ENCODE measurements around the gene RBM33.
A peak's percentile ranks its signal among the peaks of the same experiment; 100 is the strongest.

RBM33 gene

DNA sequence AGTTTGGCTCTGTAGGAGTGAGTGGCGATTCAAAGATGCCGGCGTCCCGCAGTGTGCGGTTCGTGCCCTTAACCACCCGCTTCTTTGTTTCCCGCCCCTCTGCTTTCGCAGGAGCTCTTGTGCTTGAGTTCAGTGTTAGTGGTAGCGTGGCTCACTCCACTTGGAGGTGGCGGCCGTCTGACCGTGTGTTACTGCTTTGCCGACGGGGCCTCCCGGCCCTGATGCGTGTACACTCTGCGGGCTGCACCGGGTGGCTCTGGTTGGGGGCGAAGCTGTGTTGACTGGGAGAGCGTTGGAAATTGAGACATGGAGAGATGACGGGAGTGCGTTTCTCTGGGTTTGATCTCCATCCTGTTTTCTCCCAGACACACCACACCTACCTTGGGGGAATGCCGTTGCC, 136.4 kb downstream of the RBM33 start:
- no peak overlapping the region for H3K4me2 ChIP-seq (ENCODE audit: insufficient read depth, low read length, poor library complexity, severe bottlenecking)
- no CpG with 5 or more reads among the region's 24 CpGs for WGBS, 2 donors (ENCODE audit: extremely low coverage in 2 of 2, insufficient read length in 2 of 2, insufficient replicate concordance in 1 of 2)
- no peak overlapping the region for H3K9ac ChIP-seq (ENCODE audit: low read depth, low read length, poor library complexity)
- H2AFZ ChIP-seq (ENCODE audit: low read length) = no peak overlapping the region
- H3K4ac ChIP-seq (ENCODE audit: low read length) = no peak overlapping the region
- H4K91ac ChIP-seq (ENCODE audit: low read depth, low read length, poor library complexity) = no peak overlapping the region
- H3K9me3 ChIP-seq (replicated peaks in 1 of 2; ENCODE audit: control insufficient read depth in 2 of 2, insufficient read depth in 1 of 2, low read depth in 1 of 2, low read length in 2 of 2) = peaks cover 0 to 4% of the 10 kb centered on the region in 2 donors
- H3K14ac ChIP-seq (ENCODE audit: low read length) = no peak overlapping the region
- H3K23ac ChIP-seq (ENCODE audit: low read depth, low read length, poor library complexity) = peak overlapping the region; percentile 8
- no peak overlapping the region for H2BK15ac ChIP-seq (ENCODE audit: low read length)
- peak overlapping the region in 1 of 2 donors; percentile 12 for H3K4me3 ChIP-seq (ENCODE audit: low read length in 2 of 2)
- no peak overlapping the region for H4K8ac ChIP-seq (ENCODE audit: low read depth, low read length)
- no peak overlapping the region for H2BK5ac ChIP-seq (ENCODE audit: low read length)
- no peak overlapping the region for H2AK5ac ChIP-seq (ENCODE audit: low read depth, low read length)
- no peaks in the 10 kb centered on the region for H3K79me1 ChIP-seq (ENCODE audit: low read depth, low read length)
- DNase-seq (ENCODE audit: low spot score) = no peak
- H3K27me3 ChIP-seq (ENCODE audit: control insufficient read depth in 3 of 3, insufficient read depth in 3 of 3, low read depth in 1 of 3, low read length in 3 of 3) = no peaks in the 10 kb centered on the region
- no peak overlapping the region for H2BK12ac ChIP-seq (ENCODE audit: low read length)
- no peak overlapping the region for H3K18ac ChIP-seq (ENCODE audit: low read length)
- no peaks in the 10 kb centered on the region for H3K4me1 ChIP-seq (ENCODE audit: control insufficient read depth in 2 of 2, insufficient read depth in 1 of 2, low read depth in 1 of 2, low read length in 2 of 2)
- peaks cover 18 to 85% of the 10 kb centered on the region in 2 donors for H3K36me3 ChIP-seq (replicated peaks in 1 of 2; ENCODE audit: control insufficient read depth in 2 of 2, insufficient read depth in 2 of 2, low read length in 2 of 2)
- no peak overlapping the region for H3K27ac ChIP-seq (replicated peaks; ENCODE audit: low read length)
- H2BK120ac ChIP-seq (ENCODE audit: low read depth, low read length) = no peak overlapping the region

DNA sequence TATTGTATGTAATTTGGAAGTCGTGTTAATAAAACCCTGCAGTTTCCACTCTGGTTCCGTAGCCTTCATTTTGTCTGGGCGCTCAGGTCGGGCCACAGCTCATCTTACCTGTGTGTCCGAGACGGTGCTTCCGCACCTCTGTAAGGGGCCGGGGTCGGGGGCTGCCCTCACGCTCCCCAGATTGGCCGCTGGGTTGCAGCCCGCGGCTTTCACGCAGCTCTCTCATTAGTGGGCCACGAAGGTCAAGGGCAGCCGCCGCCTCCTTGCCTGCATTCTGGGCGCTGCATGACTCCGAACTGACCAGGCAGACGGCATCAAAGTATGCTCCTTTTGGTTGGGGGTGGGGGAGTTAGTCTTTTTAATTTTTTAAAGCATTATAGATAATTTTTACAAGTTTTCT, 137.0 kb downstream of the RBM33 start:
- Histone ChIP-seq H3K4me3 (ENCODE audit: low read length in 2 of 2) (no peak overlapping the region), H4K91ac (ENCODE audit: low read depth, low read length, poor library complexity) (no peak overlapping the region), H3K27me3 (ENCODE audit: control insufficient read depth in 3 of 3, insufficient read depth in 3 of 3, low read depth in 1 of 3, low read length in 3 of 3) (no peaks in the 10 kb centered on the region), H3K18ac (ENCODE audit: low read length) (no peak overlapping the region), H2BK12ac (ENCODE audit: low read length) (no peak overlapping the region), H3K27ac (replicated peaks; ENCODE audit: low read length) (no peak overlapping the region), H2AK5ac (ENCODE audit: low read depth, low read length) (no peak overlapping the region), H3K23ac (ENCODE audit: low read depth, low read length, poor library complexity) (no peak overlapping the region), H3K36me3 (replicated peaks in 1 of 2; ENCODE audit: control insufficient read depth in 2 of 2, insufficient read depth in 2 of 2, low read length in 2 of 2) (peaks cover 15 to 80% of the 10 kb centered on the region in 2 donors), H3K4ac (ENCODE audit: low read length) (no peak overlapping the region), H3K79me1 (ENCODE audit: low read depth, low read length) (no peaks in the 10 kb centered on the region), H2BK15ac (ENCODE audit: low read length) (no peak overlapping the region), H2BK120ac (ENCODE audit: low read depth, low read length) (no peak overlapping the region), H3K4me1 (ENCODE audit: control insufficient read depth in 2 of 2, insufficient read depth in 1 of 2, low read depth in 1 of 2, low read length in 2 of 2) (no peaks in the 10 kb centered on the region), H4K8ac (ENCODE audit: low read depth, low read length) (no peak overlapping the region), H3K9me3 (replicated peaks in 1 of 2; ENCODE audit: control insufficient read depth in 2 of 2, insufficient read depth in 1 of 2, low read depth in 1 of 2, low read length in 2 of 2) (peaks cover 0 to 4% of the 10 kb centered on the region in 2 donors), H3K9ac (ENCODE audit: low read depth, low read length, poor library complexity) (no peak overlapping the region), H2AFZ (ENCODE audit: low read length) (no peak overlapping the region), H3K14ac (ENCODE audit: low read length) (no peak overlapping the region), H2BK5ac (ENCODE audit: low read length) (no peak overlapping the region), H3K4me2 (ENCODE audit: insufficient read depth, low read length, poor library complexity, severe bottlenecking) (no peak overlapping the region)
- WGBS, 2 donors (ENCODE audit: extremely low coverage in 2 of 2, insufficient read length in 2 of 2, insufficient replicate concordance in 1 of 2) = no CpG with 5 or more reads among the region's 20 CpGs
- DNase-seq (ENCODE audit: low spot score) = no peak

DNA sequence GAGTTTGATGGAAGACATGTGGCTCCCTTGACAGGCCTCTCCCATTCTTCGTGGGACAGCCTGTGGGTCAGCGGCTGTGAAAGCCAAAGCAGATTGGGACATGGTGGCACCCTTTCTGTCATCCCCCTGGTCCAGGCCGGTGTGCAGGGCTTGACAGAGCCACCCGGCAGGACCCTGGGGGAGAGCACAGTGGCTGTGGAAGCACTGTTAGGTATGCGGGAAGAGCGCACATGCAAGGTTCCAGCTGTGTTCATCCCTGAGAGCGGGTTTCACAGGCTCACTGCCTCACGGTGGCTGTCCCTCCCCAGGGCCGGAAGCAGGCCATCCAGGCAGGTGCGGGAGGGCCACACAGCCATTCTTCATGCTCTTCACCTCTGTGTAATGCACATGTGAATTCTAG, 138.0 kb downstream of the RBM33 start:
- Histone ChIP-seq H2BK12ac (ENCODE audit: low read length) (no peak overlapping the region), H2AK5ac (ENCODE audit: low read depth, low read length) (no peak overlapping the region), H4K8ac (ENCODE audit: low read depth, low read length) (no peak overlapping the region), H3K9me3 (replicated peaks in 1 of 2; ENCODE audit: control insufficient read depth in 2 of 2, insufficient read depth in 1 of 2, low read depth in 1 of 2, low read length in 2 of 2) (peaks cover 0 to 3% of the 10 kb centered on the region in 2 donors), H3K36me3 (replicated peaks in 1 of 2; ENCODE audit: control insufficient read depth in 2 of 2, insufficient read depth in 2 of 2, low read length in 2 of 2) (peaks cover 7 to 70% of the 10 kb centered on the region in 2 donors), H3K23ac (ENCODE audit: low read depth, low read length, poor library complexity) (peak overlapping the region; percentile 80), H3K4ac (ENCODE audit: low read length) (no peak overlapping the region), H2AFZ (ENCODE audit: low read length) (no peak overlapping the region), H3K4me3 (ENCODE audit: low read length in 2 of 2) (no peak overlapping the region), H3K18ac (ENCODE audit: low read length) (no peak overlapping the region), H3K27me3 (ENCODE audit: control insufficient read depth in 3 of 3, insufficient read depth in 3 of 3, low read depth in 1 of 3, low read length in 3 of 3) (peaks cover 0 to 6% (median 0%) of the 10 kb centered on the region in 3 experiments), H3K79me1 (ENCODE audit: low read depth, low read length) (no peaks in the 10 kb centered on the region), H3K9ac (ENCODE audit: low read depth, low read length, poor library complexity) (no peak overlapping the region), H4K91ac (ENCODE audit: low read depth, low read length, poor library complexity) (no peak overlapping the region), H2BK120ac (ENCODE audit: low read depth, low read length) (no peak overlapping the region), H2BK15ac (ENCODE audit: low read length) (no peak overlapping the region), H3K27ac (replicated peaks; ENCODE audit: low read length) (no peak overlapping the region), H3K4me1 (ENCODE audit: control insufficient read depth in 2 of 2, insufficient read depth in 1 of 2, low read depth in 1 of 2, low read length in 2 of 2) (peaks cover 0 to 2% of the 10 kb centered on the region in 2 donors), H2BK5ac (ENCODE audit: low read length) (no peak overlapping the region), H3K4me2 (ENCODE audit: insufficient read depth, low read length, poor library complexity, severe bottlenecking) (no peak overlapping the region), H3K14ac (ENCODE audit: low read length) (no peak overlapping the region)
- DNase-seq (ENCODE audit: low spot score) = no peak
- no CpG with 5 or more reads among the region's 10 CpGs for WGBS, 2 donors (ENCODE audit: extremely low coverage in 2 of 2, insufficient read length in 2 of 2, insufficient replicate concordance in 1 of 2)

DNA sequence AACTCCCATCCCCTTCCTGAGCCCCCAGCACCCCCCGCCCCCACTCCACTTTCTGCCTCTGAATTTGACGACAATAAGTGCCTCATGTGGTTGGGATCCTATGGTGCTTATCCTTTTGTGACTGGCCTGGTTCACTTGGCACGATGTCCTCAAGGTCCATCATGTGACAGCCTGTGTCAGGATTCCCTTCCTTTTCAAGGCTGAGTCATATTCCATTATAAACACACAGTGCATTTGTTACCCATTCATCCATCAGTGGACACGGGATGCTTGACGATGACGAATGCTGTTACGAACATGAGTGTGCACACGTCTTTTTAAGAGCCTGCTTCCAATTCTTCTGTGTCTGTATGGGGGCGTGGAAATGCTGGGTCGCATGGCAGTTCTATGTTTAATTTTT, 141.1 kb downstream of the RBM33 start:
- no peak overlapping the region for H3K9ac ChIP-seq (ENCODE audit: low read depth, low read length, poor library complexity)
- H3K27me3 ChIP-seq (ENCODE audit: control insufficient read depth in 3 of 3, insufficient read depth in 3 of 3, low read depth in 1 of 3, low read length in 3 of 3) = peaks cover 0 to 6% (median 0%) of the 10 kb centered on the region in 3 experiments
- H3K79me1 ChIP-seq (ENCODE audit: low read depth, low read length) = no peaks in the 10 kb centered on the region
- H2BK120ac ChIP-seq (ENCODE audit: low read depth, low read length) = no peak overlapping the region
- H3K4me2 ChIP-seq (ENCODE audit: insufficient read depth, low read length, poor library complexity, severe bottlenecking) = no peak overlapping the region
- H2BK15ac ChIP-seq (ENCODE audit: low read length) = no peak overlapping the region
- WGBS, 2 donors (ENCODE audit: extremely low coverage in 2 of 2, insufficient read length in 2 of 2, insufficient replicate concordance in 1 of 2) = no CpG with 5 or more reads among the region's 10 CpGs
- peaks cover 0 to 3% of the 10 kb centered on the region in 2 donors for H3K9me3 ChIP-seq (replicated peaks in 1 of 2; ENCODE audit: control insufficient read depth in 2 of 2, insufficient read depth in 1 of 2, low read depth in 1 of 2, low read length in 2 of 2)
- H3K4me3 ChIP-seq (ENCODE audit: low read length in 2 of 2) = no peak overlapping the region
- H2BK12ac ChIP-seq (ENCODE audit: low read length) = no peak overlapping the region
- peaks cover 0 to 6% of the 10 kb centered on the region in 2 donors for H3K4me1 ChIP-seq (ENCODE audit: control insufficient read depth in 2 of 2, insufficient read depth in 1 of 2, low read depth in 1 of 2, low read length in 2 of 2)
- H2AK5ac ChIP-seq (ENCODE audit: low read depth, low read length) = no peak overlapping the region
- H3K27ac ChIP-seq (replicated peaks; ENCODE audit: low read length) = no peak overlapping the region
- peaks cover 7 to 39% of the 10 kb centered on the region in 2 donors for H3K36me3 ChIP-seq (replicated peaks in 1 of 2; ENCODE audit: control insufficient read depth in 2 of 2, insufficient read depth in 2 of 2, low read length in 2 of 2)
- H4K8ac ChIP-seq (ENCODE audit: low read depth, low read length) = no peak overlapping the region
- H2AFZ ChIP-seq (ENCODE audit: low read length) = no peak overlapping the region
- no peak overlapping the region for H3K4ac ChIP-seq (ENCODE audit: low read length)
- DNase-seq (ENCODE audit: low spot score) = no peak
- no peak overlapping the region for H3K14ac ChIP-seq (ENCODE audit: low read length)
- H3K23ac ChIP-seq (ENCODE audit: low read depth, low read length, poor library complexity) = no peak overlapping the region
- H2BK5ac ChIP-seq (ENCODE audit: low read length) = no peak overlapping the region
- H4K91ac ChIP-seq (ENCODE audit: low read depth, low read length, poor library complexity) = no peak overlapping the region
- H3K18ac ChIP-seq (ENCODE audit: low read length) = no peak overlapping the region
